Neuronal stem cell (in vitro differentiated cells): ENCODE measurements around the gene GPR62.
A peak's percentile ranks its signal among the peaks of the same experiment; 100 is the strongest.

Source experiments
- DNase-seq: peaks from one replicate; pipeline ENCODE4 v3.0.0-alpha.2; 2013; ENCODE audit warnings: low spot score
- H2AFZ ChIP-seq: one replicate; pipeline ENCODE4 v1.6.1; 2013; ENCODE audit warnings: mild to moderate bottlenecking, low read length, inconsistent platforms
- H2AK5ac ChIP-seq: 2 replicates; pipeline ENCODE4 v1.6.1; 2013; ENCODE audit warnings: low read depth, mild to moderate bottlenecking, inconsistent platforms, low read length, moderate library complexity, mixed read lengths
- H2BK120ac ChIP-seq: 2 replicates; pipeline ENCODE4 v1.6.1; 2013; ENCODE audit warnings: low read depth, mild to moderate bottlenecking, inconsistent platforms, low read length, moderate library complexity, mixed read lengths
- H2BK12ac ChIP-seq: one replicate; pipeline ENCODE4 v1.6.1; 2013; ENCODE audit warnings: low read length, inconsistent platforms
- H2BK15ac ChIP-seq: 2 replicates; pipeline ENCODE4 v1.6.1; 2013; ENCODE audit warnings: mild to moderate bottlenecking, low read length, inconsistent platforms, mixed read lengths
- H2BK5ac ChIP-seq: one replicate; pipeline ENCODE4 v1.6.1; 2013; ENCODE audit warnings: inconsistent platforms, mild to moderate bottlenecking, low read length, moderate library complexity
- H3K14ac ChIP-seq: one replicate; pipeline ENCODE4 v1.6.1; 2013; ENCODE audit warnings: low read length, inconsistent platforms
- H3K18ac ChIP-seq: 2 replicates; pipeline ENCODE4 v1.6.1; 2013; ENCODE audit warnings: low read length, inconsistent platforms
- H3K23ac ChIP-seq: 2 replicates; pipeline ENCODE4 v1.6.1; 2013; ENCODE audit warnings: low read depth, mild to moderate bottlenecking, mixed read lengths, low read length, inconsistent platforms; ENCODE audit not compliant: poor library complexity
- H3K27ac ChIP-seq: replicated peaks from 3 replicates; pipeline ENCODE4 v1.5.1; 2013; ENCODE audit warnings: low read length, inconsistent platforms
- H3K27me3 ChIP-seq, 3 experiments: 2 replicates each; pipeline ENCODE4 v1.6.1; 2013; ENCODE audit warnings: low read length in 3 of 3, mild to moderate bottlenecking in 2 of 3, inconsistent platforms in 1 of 3, low read depth in 1 of 3, mixed read lengths in 1 of 3, moderate library complexity in 1 of 3; ENCODE audit not compliant: control insufficient read depth in 3 of 3, insufficient read depth in 3 of 3
- H3K36me3 ChIP-seq, 2 donors: replicated peaks in 1 of 2; 2 replicates each; pipeline ENCODE4 v1.6.1; 2013; ENCODE audit warnings: low read length in 2 of 2; ENCODE audit not compliant: control insufficient read depth in 2 of 2, insufficient read depth in 2 of 2
- H3K4ac ChIP-seq: 2 replicates; pipeline ENCODE4 v1.6.1; 2013; ENCODE audit warnings: inconsistent platforms, mild to moderate bottlenecking, low read length, moderate library complexity
- H3K4me1 ChIP-seq, 2 donors: 1 replicate in 1 of 2; 2 replicates in 1 of 2; pipeline ENCODE4 v1.6.1; 2013; ENCODE audit warnings: low read length in 2 of 2, low read depth in 1 of 2; ENCODE audit not compliant: control insufficient read depth in 2 of 2, insufficient read depth in 1 of 2
- H3K4me2 ChIP-seq: one replicate; pipeline ENCODE4 v1.6.1; 2013; ENCODE audit warnings: mild to moderate bottlenecking, low read length, inconsistent platforms; ENCODE audit not compliant: insufficient read depth, poor library complexity, severe bottlenecking
- H3K4me3 ChIP-seq, 2 donors: 2 replicates each; pipeline ENCODE4 v1.5.1; 2013; ENCODE audit warnings: low read length in 2 of 2, mild to moderate bottlenecking in 2 of 2, inconsistent platforms in 1 of 2, moderate library complexity in 1 of 2
- H3K79me1 ChIP-seq: one replicate; pipeline ENCODE4 v1.6.1; 2013; ENCODE audit warnings: low read depth, mild to moderate bottlenecking, inconsistent platforms, low read length, moderate library complexity
- H3K9ac ChIP-seq: one replicate; pipeline ENCODE4 v1.6.1; 2013; ENCODE audit warnings: mild to moderate bottlenecking, low read depth, low read length, inconsistent platforms; ENCODE audit not compliant: poor library complexity
- H3K9me3 ChIP-seq, 2 donors: replicated peaks in 1 of 2; 2 replicates each; pipeline versions ENCODE3 to v1.6.1; 2013; ENCODE audit warnings: low read length in 2 of 2, mild to moderate bottlenecking in 2 of 2, inconsistent platforms in 1 of 2, low read depth in 1 of 2, mixed read lengths in 1 of 2, moderate library complexity in 1 of 2; ENCODE audit not compliant: control insufficient read depth in 2 of 2, insufficient read depth in 1 of 2
- H4K8ac ChIP-seq: one replicate; pipeline ENCODE4 v1.6.1; 2013; ENCODE audit warnings: low read depth, mild to moderate bottlenecking, inconsistent platforms, low read length, moderate library complexity
- H4K91ac ChIP-seq: one replicate; pipeline ENCODE4 v1.6.1; 2013; ENCODE audit warnings: low read length, low read depth, mild to moderate bottlenecking, inconsistent platforms; ENCODE audit not compliant: poor library complexity
- whole genome bisulfite sequencing, 2 donors: extraction: QIAGEN DNeasy Blood & Tissue Kit; methylation state at CpG; one replicate each; pipeline ENCODE4 v1.1.7; 2013; ENCODE audit warnings: missing lambda C conversion rate in 2 of 2, mixed read lengths in 1 of 2; ENCODE audit not compliant: insufficient read length in 2 of 2, insufficient replicate concordance in 1 of 2; ENCODE audit errors: extremely low coverage in 2 of 2; 5-methylcytosine and 5-hydroxymethylcytosine counted together

The GPR62 gene

DNA sequence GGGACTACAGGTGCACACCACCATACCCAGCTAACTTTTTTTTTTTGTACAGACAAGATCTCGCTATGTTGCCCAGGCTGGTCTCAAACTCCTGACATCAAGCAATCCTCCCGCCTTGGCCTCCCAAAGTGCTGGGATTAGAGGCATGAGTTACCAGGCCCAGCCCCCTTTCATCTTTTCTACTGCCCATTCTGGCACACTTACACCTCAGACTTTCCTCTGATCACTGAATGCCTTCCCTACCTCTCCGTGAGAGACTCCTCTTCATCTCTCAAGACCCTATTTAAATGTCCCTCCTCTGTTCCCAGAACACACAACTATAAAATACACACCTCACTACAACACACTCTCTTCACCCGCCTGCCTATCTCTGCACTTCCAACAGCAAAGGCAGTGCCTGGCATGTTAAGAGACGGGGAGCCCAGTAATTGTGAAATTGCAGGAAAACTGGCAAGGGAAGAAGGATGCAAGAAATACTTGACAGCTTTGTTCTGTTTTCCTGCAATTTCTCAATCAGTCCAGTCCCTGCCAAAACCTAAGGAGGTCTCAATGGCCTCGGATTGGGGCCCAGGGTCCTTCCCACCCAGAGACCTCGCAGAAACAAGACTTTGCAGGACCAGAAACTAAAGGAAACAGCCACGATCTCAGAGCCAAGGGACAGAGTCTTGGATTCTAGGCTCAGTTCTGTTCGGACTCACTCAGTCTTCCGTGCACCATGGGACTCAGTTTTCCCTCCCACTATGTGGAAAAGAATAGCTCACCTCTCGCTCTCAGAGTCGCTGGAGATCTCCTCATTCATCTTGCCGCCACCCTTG is 14.3 kb upstream of the GPR62 start:
- peak overlapping the region; percentile 86 for H3K4me2 ChIP-seq
- no peak overlapping the region for H3K9ac ChIP-seq
- H3K14ac ChIP-seq, result no peak overlapping the region
- no peak overlapping the region for H4K91ac ChIP-seq
- no peak overlapping the region for H2AK5ac ChIP-seq
- WGBS, 2 donors, result 100% methylated on average over 1 of the region's 13 CpGs; no CpG with 5 or more reads in 1 of the 2 donors
- peaks cover 17 to 35% of the 10 kb centered on the region in 2 donors for H3K36me3 ChIP-seq
- H4K8ac ChIP-seq, result no peak overlapping the region
- no peak for DNase-seq
- H3K27me3 ChIP-seq, result no peaks in the 10 kb centered on the region
- H3K23ac ChIP-seq, result no peak overlapping the region
- H3K4ac ChIP-seq, result no peak overlapping the region
- H3K27ac ChIP-seq, result no peak overlapping the region
- no peak overlapping the region for H2BK120ac ChIP-seq
- peaks cover 5% of the 10 kb centered on the region for H3K79me1 ChIP-seq
- H2BK5ac ChIP-seq, result no peak overlapping the region
- no peak overlapping the region for H2BK15ac ChIP-seq
- peak overlapping the region; percentile 85 for H2AFZ ChIP-seq
- H3K9me3 ChIP-seq, result no peaks in the 10 kb centered on the region
- peak overlapping the region; percentile 56 to 90 for H3K4me3 ChIP-seq
- no peak overlapping the region for H2BK12ac ChIP-seq
- peaks cover 7% of the 10 kb centered on the region in 2 donors for H3K4me1 ChIP-seq
- H3K18ac ChIP-seq, result no peak overlapping the region

GRCh38 chr3:51941463-51941797 is 13.8 kb upstream of the GPR62 start:
- H3K27ac ChIP-seq, result no peak overlapping the region
- no CpG with 5 or more reads among the region's 20 CpGs for WGBS, 2 donors

DNA sequence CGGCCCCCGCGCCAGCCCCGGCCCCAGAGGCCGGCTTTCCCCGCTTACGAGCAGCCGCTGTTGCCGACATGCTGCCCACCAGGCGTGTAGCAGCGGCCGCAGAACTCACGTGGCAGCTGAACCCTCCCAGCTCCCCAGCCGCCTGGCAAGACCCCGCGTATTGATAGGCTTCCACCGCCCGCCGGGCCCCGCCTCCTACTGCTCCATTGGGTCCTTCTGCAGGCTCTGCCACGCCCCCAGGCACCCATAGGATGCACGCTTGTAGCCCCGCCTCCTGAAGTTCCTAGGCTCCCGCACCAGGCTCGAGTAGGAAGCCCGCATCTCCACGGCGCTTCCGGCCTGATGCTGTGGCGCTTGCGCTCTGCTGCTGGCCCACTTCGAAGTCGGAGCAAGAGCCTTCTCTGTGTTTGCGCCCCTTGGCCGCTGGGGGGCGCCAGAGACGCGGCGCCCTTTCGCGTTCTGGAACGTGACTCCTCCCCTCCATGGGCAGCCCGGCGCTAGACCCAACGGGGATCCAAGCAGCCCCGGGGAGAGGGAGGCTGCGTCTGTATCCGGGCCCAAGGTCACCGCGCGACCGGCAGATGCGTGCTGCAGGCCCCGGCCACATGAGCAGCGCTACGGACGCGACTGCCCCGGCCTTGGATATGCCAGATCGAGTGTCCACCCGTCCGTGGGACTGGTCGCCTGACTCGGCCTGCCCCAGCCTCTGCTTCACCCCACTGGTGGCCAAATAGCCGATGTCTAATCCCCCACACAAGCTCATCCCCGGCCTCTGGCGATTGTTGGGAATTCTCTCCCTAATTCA is 13.2 kb upstream of the GPR62 start, which contains the start of the genes PARP3 and RRP9:
Gene PARP3 (plus strand): TSS at position 566 of the 805 bp plus-strand sequence. CDS start 993 bp downstream, outside the sequence.
Gene RRP9 (minus strand): TSS at position 107 of the 805 bp plus-strand sequence. CDS start 37 bp downstream, at position 70.
- peak within 1 kb of the TSS; percentile 26 for H2BK5ac ChIP-seq
- H2AFZ ChIP-seq, result peak within 1 kb of the TSS; percentile 96
- H3K36me3 ChIP-seq, result peaks cover 10 to 24% of the 10 kb centered on the region in 2 donors
- peaks cover 7% of the 10 kb centered on the region in 2 donors for H3K4me1 ChIP-seq
- H4K91ac ChIP-seq, result peak within 1 kb of the TSS; percentile 39
- no CpG with 5 or more reads among the region's 67 CpGs for WGBS, 2 donors
- peak within 1 kb of the TSS; percentile 47 for H2BK15ac ChIP-seq
- no peaks in the 10 kb centered on the region for H3K9me3 ChIP-seq
- H3K4me3 ChIP-seq, result peak within 1 kb of the TSS; percentile 56 to 90
- peak within 1 kb of the TSS; percentile 83 for H3K9ac ChIP-seq
- peak within 1 kb of the TSS; percentile 91 for H2BK12ac ChIP-seq
- H3K27ac ChIP-seq, result no peak within 1 kb of the TSS
- peak within 1 kb of the TSS; percentile 75 for H3K23ac ChIP-seq
- peaks cover 5% of the 10 kb centered on the region for H3K79me1 ChIP-seq
- peak within 1 kb of the TSS; percentile 86 for H3K4me2 ChIP-seq
- H3K14ac ChIP-seq, result peak within 1 kb of the TSS; percentile 58
- peak within 1 kb of the TSS; percentile 74 for H4K8ac ChIP-seq
- no peaks in the 10 kb centered on the region for H3K27me3 ChIP-seq
- peak within 1 kb of the TSS; percentile 19 for H3K4ac ChIP-seq
- H3K18ac ChIP-seq, result peak within 1 kb of the TSS; percentile 86
- peak within 1 kb of the TSS; percentile 10 for H2AK5ac ChIP-seq
- peak within 1 kb of the TSS; percentile 52 for H2BK120ac ChIP-seq
- peak; percentile 100 for DNase-seq

More at GRCh38 chr3:51941463-51941797, 13.8 kb upstream of the GPR62 start:
- Histone ChIP-seq H3K79me1 (peaks cover 5% of the 10 kb centered on the region), H3K9me3 (no peaks in the 10 kb centered on the region), H2BK12ac (no peak overlapping the region), H2BK120ac (no peak overlapping the region), H3K36me3 (peaks cover 13 to 29% of the 10 kb centered on the region in 2 donors), H3K4ac (no peak overlapping the region), H3K18ac (peak overlapping the region; percentile 34), H3K14ac (no peak overlapping the region), H2AK5ac (no peak overlapping the region), H2BK5ac (no peak overlapping the region), H2AFZ (peak overlapping the region; percentile 85), H3K4me2 (peak overlapping the region; percentile 86), H3K9ac (peak overlapping the region; percentile 66), H2BK15ac (no peak overlapping the region), H3K4me3 (peak overlapping the region; percentile 56 to 90), H3K23ac (peak overlapping the region; percentile 39), H3K27me3 (no peaks in the 10 kb centered on the region), H4K91ac (no peak overlapping the region), H4K8ac (no peak overlapping the region), H3K4me1 (peaks cover 7% of the 10 kb centered on the region in 2 donors)
- DNase-seq, result no peak
